Activated CD4-positive, alpha-beta T cell treated with anti-CD3 and anti-CD28 coated beads, Interleukin-2, amount 50 U/mL, for 24 hours (primary cell): ENCODE data around the gene PRAMEF27.
"Not testable (repeated sequence)": the region's sequence is repeated elsewhere in the genome, so short reads cannot be mapped to it uniquely, and the experiment has no call there.

Experiments
- DNase-seq, 2 donors: peaks; one replicate each; pipeline ENCODE4 v3.0.0-alpha.2; 2020; ENCODE audit warnings: low read depth in 1 of 2, low spot score in 1 of 2

The PRAMEF27 gene

GRCh38 chr1:13056475-13056874 is at the start of gene PRAMEF27:
TSS of gene PRAMEF27 (minus strand) at chr1:13056575. CDS start at chr1:13053659, 2,916 bp downstream.
- DNase-seq = not testable (repeated sequence)

DNA sequence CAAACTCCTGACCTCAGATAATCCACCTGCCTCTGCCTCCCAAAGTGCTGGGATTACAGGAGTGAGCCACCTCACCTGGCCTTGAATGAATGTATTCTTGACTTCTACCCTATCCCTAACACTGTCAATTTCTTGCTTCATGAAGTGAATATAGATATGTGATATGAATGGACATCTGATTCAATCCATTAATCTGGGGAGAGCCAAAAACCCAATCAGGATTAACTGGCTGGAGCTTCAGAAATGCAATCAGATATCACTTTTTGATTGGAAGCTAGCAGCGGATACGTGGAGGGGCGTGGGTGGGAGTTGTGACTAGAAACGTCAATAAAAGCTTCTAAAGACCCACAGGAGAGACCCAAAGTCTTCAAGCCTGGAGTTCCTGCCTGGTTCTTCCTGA is 14.1 kb upstream of the PRAMEF27 start, which contains the start of gene PRAMEF25:
TSS of gene PRAMEF25 (plus strand) at position 301 of the 400 bp plus-strand sequence. CDS start 2,920 bp downstream, outside the sequence.
- not testable (repeated sequence) for DNase-seq

GRCh38 chr1:13019846-13020245 is 36.5 kb downstream of the PRAMEF27 start:
- DNase-seq = not testable (repeated sequence)

GRCh38 chr1:13011932-13012331 is 44.4 kb downstream of the PRAMEF27 start:
- DNase-seq = not testable (repeated sequence)

- not testable (repeated sequence) for DNase-seq
Observed at GRCh38 chr1:13009348-13009747, 47.0 kb downstream of the PRAMEF27 start.

- not testable (repeated sequence) for DNase-seq
Observed at GRCh38 chr1:13005732-13006131, 50.6 kb downstream of the PRAMEF27 start.
